GM18951 (cell line): Measurements from ENCODE around the gene SRMS.
"Not testable (repeated sequence)": the region's sequence is repeated elsewhere in the genome, so short reads cannot be mapped to it uniquely, and the experiment has no call there.

Source experiments
- POLR2A ChIP-seq: IDR thresholded peaks from 4 replicates; pipeline ENCODE4 v1.6.1; 2011; ENCODE audit warnings: mild to moderate bottlenecking; ENCODE audit not compliant: insufficient read length, insufficient read depth; ENCODE audit errors: extremely low read depth
- in situ Hi-C: fragments of 300-500 bp; cut with MboI; formaldehyde crosslinking; loops from one replicate; pipeline ENCODE4 v1.12.0; 2022; ENCODE audit warnings: low sequenced_read_pairs, mixed read lengths, inconsistent platforms; ENCODE audit not compliant: unreplicated experiment

Gene SRMS

GRCh38 chr20:63519668-63520503 is 27.7 kb downstream of the SRMS start:
- in situ Hi-C loops = no loop called here
- TF ChIP-seq POLR2A = no peak

GRCh38 chr20:63518946-63519667 is 28.4 kb downstream of the SRMS start:
- no peak for TF ChIP-seq POLR2A
- in situ Hi-C loops = no loop called here

GRCh38 chr20:63518351-63518861 is 29.1 kb downstream of the SRMS start:
- no peak for TF ChIP-seq POLR2A
- in situ Hi-C loops = no loop called here

GRCh38 chr20:63517376-63518309 is 29.9 kb downstream of the SRMS start:
- no peak for TF ChIP-seq POLR2A

GRCh38 chr20:63514520-63514919 is 33.0 kb downstream of the SRMS start:
- in situ Hi-C loops = not testable (repeated sequence)

More at GRCh38 chr20:63517376-63518309, 29.9 kb downstream of the SRMS start:
- in situ Hi-C loops = no loop called here

- TF ChIP-seq POLR2A = no peak
- in situ Hi-C loops = no loop called here
Observed at GRCh38 chr20:63513207-63513606, 34.3 kb downstream of the SRMS start.

- no peak for TF ChIP-seq POLR2A
- in situ Hi-C loops = no loop called here
Observed at GRCh38 chr20:63509088-63509564, 38.4 kb downstream of the SRMS start.

- in situ Hi-C loops = no loop called here
- no peak for TF ChIP-seq POLR2A
Observed at GRCh38 chr20:63508072-63508768, 39.3 kb downstream of the SRMS start.

- in situ Hi-C loops = no loop called here
- no peak for TF ChIP-seq POLR2A
Observed at GRCh38 chr20:63507083-63507743, 40.3 kb downstream of the SRMS start.

GRCh38 chr20:63505723-63506122 is 41.8 kb downstream of the SRMS start:
- in situ Hi-C loops = no loop called here
- TF ChIP-seq POLR2A = no peak

- no peak for TF ChIP-seq POLR2A
- in situ Hi-C loops = no loop called here
Observed at GRCh38 chr20:63505281-63505680, 42.3 kb downstream of the SRMS start.

- in situ Hi-C loops = no loop called here
- TF ChIP-seq POLR2A = no peak
Observed at GRCh38 chr20:63504642-63505041, 42.9 kb downstream of the SRMS start.
